Activated CD4-positive, alpha-beta memory T cell treated with anti-CD3 and anti-CD28 coated beads, Interleukin-2, amount 10 ng/mL, durations not matched to agents 7 days and 5 days (primary cell): ENCODE data around the gene GRK5. TPM values are rescaled to one million over a fixed set of nuclear protein-coding genes. Genes with fewer than 3 reads are reported as not detected.

Source experiments
- CTCF ChIA-PET: fragments of 350-600 bp; sonication (Branson Sonifier 250); formaldehyde crosslinking; loops from one replicate; lab custom pipeline; 2021; ENCODE audit warnings: antibody characterized with exemption, inconsistent platforms; lab: Charles Lee
- POLR2A ChIA-PET: fragments of 350-600 bp; sonication (Branson Sonifier 250); formaldehyde crosslinking; loops from one replicate; lab custom pipeline; 2021; ENCODE audit warnings: antibody characterized with exemption; lab: Charles Lee
- DNase-seq: peaks from one replicate; pipeline ENCODE4 v3.0.0-alpha.2; 2020
- H3K27ac Mint-ChIP-seq: one replicate; pipeline ENCODE4 v1.8.0; 2021; ENCODE audit warnings: mild to moderate bottlenecking, mixed read lengths
- H3K27me3 Mint-ChIP-seq: one replicate; pipeline ENCODE4 v1.8.0; 2021; ENCODE audit warnings: mixed read lengths
- H3K36me3 Mint-ChIP-seq: one replicate; pipeline ENCODE4 v1.8.0; 2021; ENCODE audit warnings: low read depth, mixed read lengths
- H3K4me1 Mint-ChIP-seq: one replicate; pipeline ENCODE4 v1.8.0; 2021; ENCODE audit warnings: mixed read lengths
- H3K4me3 Mint-ChIP-seq: one replicate; pipeline ENCODE4 v1.8.0; 2021; ENCODE audit warnings: mild to moderate bottlenecking, mixed read lengths
- H3K9me3 Mint-ChIP-seq: one replicate; pipeline ENCODE4 v1.8.0; 2021; ENCODE audit warnings: mixed read lengths
- total RNA-seq, 2 experiments: library from RNA; stranded (reverse); gene quantifications; one replicate each; pipeline ENCODE4 v1.2.3, GENCODE V29; 2021

Gene GRK5
- total RNA-seq, 2 experiments from 2014 or later, result 29.8 to 30.6 TPM

DNA sequence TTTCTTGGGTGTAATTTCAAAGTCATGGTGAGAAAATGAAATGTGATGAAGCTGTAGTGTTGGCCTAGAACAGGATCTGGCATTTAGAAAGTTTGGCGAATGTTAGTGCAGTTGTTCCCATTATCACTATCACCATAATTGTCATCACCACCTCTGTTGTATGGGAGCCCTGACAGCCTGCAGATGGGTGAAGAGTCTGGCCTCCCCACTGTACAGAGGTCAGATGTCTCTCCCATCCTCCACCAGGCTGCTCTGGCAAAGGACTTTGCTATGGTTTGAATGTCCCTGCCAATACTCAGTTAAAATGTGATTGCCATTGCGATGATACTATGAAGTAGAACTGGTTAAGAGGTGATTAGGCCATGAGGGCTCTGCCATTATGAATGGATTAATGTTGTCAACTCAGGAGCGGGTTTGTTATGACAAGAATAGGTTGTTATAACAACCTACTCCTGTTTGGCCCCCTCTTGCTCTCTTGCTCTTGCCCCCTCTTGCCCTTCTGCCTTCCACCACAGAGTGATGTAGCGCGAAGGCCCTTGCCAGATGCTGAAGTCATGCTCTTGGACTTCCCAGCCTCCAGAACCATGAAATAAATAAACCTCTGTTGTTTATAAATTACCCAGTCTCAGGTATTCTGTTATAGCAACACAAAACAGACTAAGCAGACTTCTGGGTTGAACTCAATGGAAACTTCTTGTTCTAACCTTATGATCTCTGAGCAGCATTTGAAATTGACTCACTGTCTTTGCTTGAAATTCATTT lies 90.0 kb downstream of the GRK5 start:
- peaks cover 52% of the 10 kb centered on the region for H3K4me1 Mint-ChIP-seq
- CTCF ChIA-PET, result interaction anchor here (0.5 to 1.0 kb wide), 3 partner anchors 9 to 448 kb away, joined by 3 read pairs; no protein-coding TSS in a partner anchor

DNA sequence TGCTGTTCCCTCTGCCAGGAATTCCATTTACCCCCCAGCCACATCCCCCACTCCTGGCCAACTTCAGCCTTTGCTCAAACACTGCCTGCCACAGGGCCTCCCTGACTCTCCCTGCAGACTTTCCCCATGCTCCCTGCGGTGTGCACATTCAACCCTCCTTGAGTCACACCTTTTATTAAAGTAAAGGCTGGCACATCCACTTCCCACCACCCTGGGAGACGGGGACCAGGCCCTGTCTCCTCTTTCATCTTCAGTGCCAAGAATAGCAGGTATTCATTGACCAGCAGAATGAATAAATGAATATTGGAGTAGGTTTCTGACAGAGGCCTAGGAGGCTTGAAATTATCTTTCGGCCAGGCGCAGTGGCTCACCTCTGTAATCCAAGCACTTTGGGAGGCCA lies 91.4 kb downstream of the GRK5 start:
- no peak overlapping the region for H3K4me3 Mint-ChIP-seq
- H3K27me3 Mint-ChIP-seq, result no peaks in the 10 kb centered on the region
- H3K36me3 Mint-ChIP-seq, result peaks cover 24% of the 10 kb centered on the region
- H3K27ac Mint-ChIP-seq, result no peak overlapping the region
- H3K9me3 Mint-ChIP-seq, result peaks cover 11% of the 10 kb centered on the region
- ChIA-PET CTCF (interaction anchor here (0.7 kb wide), 1 partner anchor 90 kb away, joined by 3 read pairs; no protein-coding TSS in a partner anchor), POLR2A (no interaction called here)
- no peak for DNase-seq
- H3K4me1 Mint-ChIP-seq, result peaks cover 54% of the 10 kb centered on the region

More for the DNA sequence above, 90.0 kb downstream of the GRK5 start:
- Mint-ChIP-seq H3K36me3 (peaks cover 24% of the 10 kb centered on the region), H3K4me3 (no peak overlapping the region), H3K27me3 (no peaks in the 10 kb centered on the region), H3K27ac (no peak overlapping the region), H3K9me3 (peaks cover 11% of the 10 kb centered on the region)
- DNase-seq, result no peak
- POLR2A ChIA-PET, result interaction anchor here (1.2 to 2.2 kb wide), 3 partner anchors 9 to 88 kb away, joined by 4 to 9 read pairs (median 6); no protein-coding TSS in a partner anchor

DNA sequence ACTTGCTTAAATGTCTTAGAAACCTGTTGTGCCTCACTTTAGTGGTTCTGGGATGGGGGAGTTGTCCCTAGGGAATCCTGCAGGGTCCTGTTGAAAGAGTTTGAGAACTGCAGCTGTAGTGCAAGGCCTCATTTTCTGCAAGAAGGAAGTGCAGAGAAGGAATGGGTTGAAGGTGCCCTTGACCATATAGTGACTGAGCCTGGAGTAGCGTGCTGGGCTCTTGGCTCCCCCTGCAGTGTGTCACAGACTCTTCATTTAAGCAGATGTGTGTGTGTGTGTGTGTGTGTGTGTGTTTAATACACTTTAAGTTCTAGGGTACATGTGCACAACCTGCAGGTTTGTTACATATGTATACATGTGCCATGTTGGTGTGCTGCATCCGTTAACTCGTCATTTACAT lies 92.2 kb downstream of the GRK5 start:
- peaks cover 11% of the 10 kb centered on the region for H3K9me3 Mint-ChIP-seq
- peaks cover 24% of the 10 kb centered on the region for H3K36me3 Mint-ChIP-seq
- ChIA-PET POLR2A (no interaction called here), CTCF (interaction anchor here (0.7 kb wide), 1 partner anchor 91 kb away, joined by 3 read pairs; no protein-coding TSS in a partner anchor)
- H3K27me3 Mint-ChIP-seq, result no peaks in the 10 kb centered on the region
- peak overlapping the region; percentile 100 for H3K27ac Mint-ChIP-seq
- no peak overlapping the region for H3K4me3 Mint-ChIP-seq
- DNase-seq, result no peak
- peaks cover 59% of the 10 kb centered on the region for H3K4me1 Mint-ChIP-seq

DNA sequence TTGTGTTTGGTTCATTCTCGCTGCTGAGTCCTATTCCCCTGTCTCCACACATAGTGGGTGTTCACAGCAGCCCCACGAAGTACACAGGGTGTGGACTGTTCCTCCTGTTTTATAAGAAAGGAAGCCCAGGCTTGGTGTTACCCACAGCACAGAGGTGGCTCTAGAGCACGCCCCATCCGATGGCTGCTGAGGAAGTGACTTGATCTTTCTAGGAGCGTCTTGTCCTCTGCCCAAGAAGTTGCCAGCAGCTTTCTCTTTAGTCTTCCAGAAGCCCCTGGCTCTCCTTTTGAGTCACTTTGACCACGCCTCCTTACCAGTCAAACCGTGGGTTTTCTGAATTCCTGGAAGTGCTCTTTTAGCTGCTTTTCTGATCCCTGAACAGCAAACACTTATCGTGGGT lies 94.0 kb downstream of the GRK5 start:
- ChIA-PET CTCF (interaction anchor here (1.0 to 1.8 kb wide), 10 partner anchors 12 to 242 kb away, joined by 3 to 10 read pairs (median 5); partner anchors contain the start of genes GRK5 and RGS10), POLR2A (interaction anchor here (0.6 to 6.9 kb wide), 17 partner anchors 8 to 351 kb away, joined by 3 to 100 read pairs (median 3); partner anchors contain the start of gene GRK5)
- Mint-ChIP-seq H3K9me3 (peaks cover 9% of the 10 kb centered on the region), H3K4me3 (peak overlapping the region; percentile 62), H3K27ac (peak overlapping the region; percentile 100), H3K36me3 (peaks cover 17% of the 10 kb centered on the region), H3K27me3 (no peaks in the 10 kb centered on the region), H3K4me1 (peaks cover 77% of the 10 kb centered on the region)
- peak; percentile 84 for DNase-seq

DNA sequence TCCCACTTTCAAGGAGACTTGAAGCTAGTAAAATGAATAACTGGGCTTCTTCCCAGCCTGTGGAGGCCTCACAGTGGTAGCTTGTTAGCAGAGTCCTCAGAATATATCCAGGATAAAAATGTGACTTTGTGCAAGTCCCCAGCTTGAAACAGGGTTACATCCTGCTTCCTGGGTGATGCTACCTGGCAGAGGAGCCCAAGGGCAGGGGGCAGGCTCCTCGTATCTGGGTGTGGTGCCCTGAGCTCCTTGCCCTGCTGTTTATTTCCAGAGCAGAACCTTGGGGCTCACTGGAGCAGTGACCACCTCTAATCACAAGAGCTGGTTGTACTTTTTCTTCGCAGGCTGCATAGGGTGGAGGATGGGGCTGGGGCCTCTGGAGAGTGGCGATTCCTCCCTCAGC lies 94.8 kb downstream of the GRK5 start:
- no peak for DNase-seq
- H3K4me3 Mint-ChIP-seq, result peak overlapping the region; percentile 62
- H3K27me3 Mint-ChIP-seq, result no peaks in the 10 kb centered on the region
- peaks cover 11% of the 10 kb centered on the region for H3K36me3 Mint-ChIP-seq
- POLR2A ChIA-PET, result interaction anchor here (0.6 to 6.9 kb wide), 17 partner anchors 9 to 349 kb away, joined by 3 to 100 read pairs (median 4); partner anchors contain the start of gene GRK5
- H3K4me1 Mint-ChIP-seq, result peaks cover 85% of the 10 kb centered on the region
- CTCF ChIA-PET, result interaction anchor here (0.8 to 1.8 kb wide), 10 partner anchors 13 to 241 kb away, joined by 4 to 10 read pairs (median 5); partner anchors contain the start of genes GRK5 and RGS10
- H3K27ac Mint-ChIP-seq, result peak overlapping the region; percentile 100
- H3K9me3 Mint-ChIP-seq, result peaks cover 5% of the 10 kb centered on the region

DNA sequence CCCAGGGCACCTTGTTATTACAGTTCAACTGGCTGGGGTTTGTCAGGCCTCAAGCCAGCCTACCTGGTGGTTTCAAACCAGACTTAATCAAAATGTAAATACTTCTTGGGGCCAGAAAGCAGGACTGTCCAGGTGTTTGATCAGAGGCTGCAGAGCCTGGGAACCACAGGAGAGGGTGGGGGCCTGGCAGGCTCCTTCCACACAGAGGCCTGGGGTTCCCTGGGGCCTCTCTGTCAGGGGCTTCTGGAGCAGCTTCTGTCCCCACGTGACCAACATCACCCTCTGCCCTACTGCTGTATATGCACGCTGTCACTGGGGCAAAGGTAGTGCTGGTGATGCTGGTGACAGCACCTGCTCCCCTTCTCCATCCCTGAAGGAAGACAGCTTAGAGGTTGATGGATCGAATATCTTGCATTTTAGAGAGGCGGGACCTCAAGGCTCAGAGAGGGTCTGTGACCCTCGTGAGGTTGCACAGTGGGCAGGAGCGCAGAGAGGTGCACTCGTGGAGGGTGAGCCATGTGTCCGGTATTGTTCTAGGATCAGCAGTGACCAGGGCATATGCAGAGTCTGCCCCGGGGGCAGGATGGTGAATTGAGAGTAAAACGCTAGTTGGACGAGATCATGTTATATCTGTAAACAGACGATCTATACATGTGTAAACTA lies 95.4 kb downstream of the GRK5 start:
- Mint-ChIP-seq H3K36me3 (peaks cover 6% of the 10 kb centered on the region), H3K9me3 (no peaks in the 10 kb centered on the region), H3K27ac (peak overlapping the region; percentile 100), H3K4me1 (peaks cover 90% of the 10 kb centered on the region), H3K4me3 (no peak overlapping the region), H3K27me3 (no peaks in the 10 kb centered on the region)
- CTCF ChIA-PET, result interaction anchor here (0.8 to 1.8 kb wide), 9 partner anchors 13 to 240 kb away, joined by 4 to 10 read pairs (median 6); partner anchors contain the start of genes GRK5 and RGS10
- no peak for DNase-seq
- POLR2A ChIA-PET, result interaction anchor here (0.9 to 6.9 kb wide), 12 partner anchors 10 to 212 kb away, joined by 3 to 100 read pairs (median 11); partner anchors contain the start of gene GRK5

DNA sequence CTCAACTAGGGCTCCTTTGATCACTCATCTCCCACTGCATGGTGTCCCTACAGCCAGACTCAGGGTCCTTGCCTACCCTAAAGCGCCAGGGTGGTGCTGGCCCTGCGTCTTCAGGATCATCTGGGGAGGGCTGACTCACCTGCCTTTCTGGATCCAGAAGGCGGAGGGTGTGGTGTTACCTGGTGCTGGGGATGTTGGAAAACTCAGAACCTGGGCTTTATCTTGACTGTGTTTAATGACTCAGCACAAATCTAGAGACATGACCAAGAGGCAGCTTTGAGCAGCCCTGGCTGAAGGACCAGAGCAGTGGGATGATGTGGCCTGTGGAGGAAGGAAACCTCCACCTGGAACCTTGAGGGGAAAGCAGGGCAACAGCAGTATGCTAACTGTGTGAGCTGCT lies 96.5 kb downstream of the GRK5 start:
- Mint-ChIP-seq H3K4me3 (no peak overlapping the region), H3K4me1 (peaks cover 91% of the 10 kb centered on the region), H3K9me3 (no peaks in the 10 kb centered on the region), H3K27ac (peak overlapping the region; percentile 100), H3K36me3 (peaks cover under 1% of the 10 kb centered on the region), H3K27me3 (no peaks in the 10 kb centered on the region)
- POLR2A ChIA-PET, result interaction anchor here (3.6 to 6.9 kb wide), 2 partner anchors 32 to 95 kb away, joined by 30 to 100 read pairs; partner anchors contain the start of gene GRK5
- DNase-seq, result no peak
- CTCF ChIA-PET, result interaction anchor here (0.7 to 1.6 kb wide), 3 partner anchors 12 to 104 kb away, joined by 3 read pairs; no protein-coding TSS in a partner anchor

DNA sequence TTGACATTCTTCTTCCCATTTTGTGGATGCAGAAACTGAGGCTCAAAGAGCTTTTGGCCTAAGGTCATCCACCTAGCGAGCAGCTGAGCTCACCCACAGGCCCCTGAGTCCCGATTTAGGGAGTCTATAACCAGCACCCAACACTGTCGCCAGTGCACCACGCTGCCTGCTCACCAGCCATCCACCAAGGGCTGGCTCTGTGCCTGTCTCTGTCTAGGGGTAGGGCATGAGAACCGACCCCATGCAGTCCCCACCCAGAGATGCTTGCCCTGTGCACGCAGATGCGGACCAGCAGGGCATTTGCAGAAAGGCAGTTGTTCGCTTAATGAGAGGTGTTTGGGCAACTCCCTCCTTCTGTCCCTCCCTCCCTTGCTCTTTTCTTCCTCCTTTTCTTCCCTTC lies 97.2 kb downstream of the GRK5 start:
- no peaks in the 10 kb centered on the region for H3K9me3 Mint-ChIP-seq
- peaks cover 86% of the 10 kb centered on the region for H3K4me1 Mint-ChIP-seq
- H3K27me3 Mint-ChIP-seq, result peaks cover 4% of the 10 kb centered on the region
- ChIA-PET POLR2A (interaction anchor here (3.1 to 6.9 kb wide), 3 partner anchors 33 to 95 kb away, joined by 21 to 100 read pairs (median 30); partner anchors contain the start of gene GRK5), CTCF (interaction anchor here (0.6 to 1.6 kb wide), 3 partner anchors 34 to 316 kb away, joined by 3 to 6 read pairs (median 3); no protein-coding TSS in a partner anchor)
- no peaks in the 10 kb centered on the region for H3K36me3 Mint-ChIP-seq
- no peak for DNase-seq
- no peak overlapping the region for H3K4me3 Mint-ChIP-seq
- H3K27ac Mint-ChIP-seq, result peak overlapping the region; percentile 100

DNA sequence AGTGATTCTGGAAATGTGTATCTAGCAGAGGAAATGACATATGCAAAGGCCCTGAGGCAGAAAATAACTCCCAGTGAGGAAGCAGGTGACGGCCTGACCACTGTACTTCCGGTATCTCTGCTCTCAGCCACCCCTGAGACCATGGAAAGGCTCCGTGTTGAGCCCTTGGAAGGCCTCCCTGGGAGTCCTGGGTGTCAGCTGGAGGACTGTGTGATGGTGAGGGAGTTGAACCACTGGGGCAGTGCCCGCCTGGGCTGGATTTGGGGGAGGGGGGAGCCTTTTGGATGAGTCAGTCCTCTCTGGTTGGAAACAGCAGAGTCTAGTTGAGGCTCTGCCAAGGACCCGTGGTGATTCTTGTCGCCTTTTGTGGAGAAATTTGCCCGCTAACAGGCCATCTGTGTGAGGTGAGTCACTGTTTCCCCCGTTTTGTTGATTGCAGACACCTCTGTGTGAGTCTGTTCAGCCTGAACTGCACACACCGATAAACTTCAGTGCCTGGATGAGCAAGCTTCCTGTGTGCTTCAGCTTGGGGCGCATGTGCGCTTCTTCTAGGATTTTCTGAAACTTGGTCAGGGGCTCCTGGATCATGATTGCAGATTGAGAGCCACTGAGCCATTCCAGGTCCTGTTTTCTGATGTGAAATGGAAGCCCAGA lies 98.6 kb downstream of the GRK5 start:
- POLR2A ChIA-PET, result interaction anchor here (0.6 to 6.9 kb wide), 20 partner anchors 9 to 551 kb away, joined by 3 to 100 read pairs (median 4); partner anchors contain the start of genes CACUL1 and GRK5
- H3K27me3 Mint-ChIP-seq, result peaks cover 14% of the 10 kb centered on the region
- H3K36me3 Mint-ChIP-seq, result peaks cover 3% of the 10 kb centered on the region
- peak; percentile 92 for DNase-seq
- CTCF ChIA-PET, result interaction anchor here (0.9 to 3.7 kb wide), 12 partner anchors 8 to 215 kb away, joined by 3 to 42 read pairs (median 4); partner anchors contain the start of gene GRK5
- H3K4me1 Mint-ChIP-seq, result peaks cover 81% of the 10 kb centered on the region
- H3K4me3 Mint-ChIP-seq, result peak overlapping the region; percentile 83
- H3K9me3 Mint-ChIP-seq, result no peaks in the 10 kb centered on the region
- peak overlapping the region; percentile 100 for H3K27ac Mint-ChIP-seq

DNA sequence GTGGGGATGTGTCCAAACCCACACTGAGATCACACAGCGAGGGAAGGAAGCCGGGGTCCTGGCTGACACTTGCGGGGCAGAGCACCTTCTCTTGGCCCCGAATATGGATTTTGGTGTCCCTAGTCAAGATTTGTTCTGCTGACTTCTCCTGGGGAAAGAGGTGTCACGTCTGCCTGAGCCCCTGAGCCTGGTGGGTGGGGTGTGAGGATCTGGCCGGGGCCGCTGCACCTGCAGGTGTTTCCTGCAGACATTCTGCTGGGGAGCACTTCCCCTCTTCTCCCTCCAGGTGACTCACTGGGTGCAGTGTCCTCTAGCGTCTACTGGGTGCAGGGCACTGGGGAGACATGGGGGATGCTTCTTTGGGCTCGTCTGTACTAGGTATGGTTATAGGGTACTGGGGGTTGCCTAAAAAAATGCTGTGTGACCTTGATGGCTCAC lies 99.2 kb downstream of the GRK5 start:
- ChIA-PET CTCF (interaction anchor here (0.7 to 3.7 kb wide), 17 partner anchors 9 to 216 kb away, joined by 3 to 42 read pairs (median 3); partner anchors contain the start of gene GRK5), POLR2A (interaction anchor here (0.6 to 6.9 kb wide), 20 partner anchors 9 to 552 kb away, joined by 3 to 100 read pairs (median 4); partner anchors contain the start of genes CACUL1 and GRK5)
- peak; percentile 78 for DNase-seq
- peak overlapping the region; percentile 100 for H3K27ac Mint-ChIP-seq
- peaks cover 6% of the 10 kb centered on the region for H3K36me3 Mint-ChIP-seq
- peaks cover 78% of the 10 kb centered on the region for H3K4me1 Mint-ChIP-seq
- H3K4me3 Mint-ChIP-seq, result peak overlapping the region; percentile 83
- no peaks in the 10 kb centered on the region for H3K9me3 Mint-ChIP-seq
- peaks cover 17% of the 10 kb centered on the region for H3K27me3 Mint-ChIP-seq

DNA sequence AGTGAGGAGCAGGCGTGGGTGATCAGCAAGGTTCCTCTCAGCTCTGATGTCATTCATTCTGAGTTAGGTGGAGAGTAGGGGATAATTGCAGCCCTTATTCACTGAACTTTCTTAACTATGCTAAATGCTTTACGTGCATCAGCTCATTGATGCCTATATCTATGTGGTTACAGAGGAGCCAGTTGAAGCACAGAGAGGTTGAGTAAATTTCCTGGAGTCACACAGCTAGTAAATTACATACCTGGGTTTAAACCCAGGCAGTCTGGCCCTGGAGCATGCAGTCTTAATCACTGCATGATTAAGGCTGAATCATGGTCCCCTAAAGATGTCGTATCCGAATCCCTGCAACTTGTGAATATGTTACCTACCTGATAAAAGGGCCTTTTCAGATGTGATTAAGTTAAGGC lies 99.6 kb downstream of the GRK5 start:
- CTCF ChIA-PET, result interaction anchor here (0.6 to 3.7 kb wide), 15 partner anchors 9 to 216 kb away, joined by 3 to 42 read pairs (median 3); partner anchors contain the start of gene GRK5
- peak overlapping the region; percentile 100 for H3K27ac Mint-ChIP-seq
- H3K4me3 Mint-ChIP-seq, result peak overlapping the region; percentile 83
- H3K9me3 Mint-ChIP-seq, result no peaks in the 10 kb centered on the region
- POLR2A ChIA-PET, result interaction anchor here (0.7 to 6.9 kb wide), 11 partner anchors 9 to 216 kb away, joined by 3 to 100 read pairs (median 9); partner anchors contain the start of gene GRK5
- peaks cover 17% of the 10 kb centered on the region for H3K27me3 Mint-ChIP-seq
- peaks cover 6% of the 10 kb centered on the region for H3K36me3 Mint-ChIP-seq
- H3K4me1 Mint-ChIP-seq, result peaks cover 74% of the 10 kb centered on the region
- no peak for DNase-seq
